ENCODE results near the gene CADPS.

Gene CADPS

DNA sequence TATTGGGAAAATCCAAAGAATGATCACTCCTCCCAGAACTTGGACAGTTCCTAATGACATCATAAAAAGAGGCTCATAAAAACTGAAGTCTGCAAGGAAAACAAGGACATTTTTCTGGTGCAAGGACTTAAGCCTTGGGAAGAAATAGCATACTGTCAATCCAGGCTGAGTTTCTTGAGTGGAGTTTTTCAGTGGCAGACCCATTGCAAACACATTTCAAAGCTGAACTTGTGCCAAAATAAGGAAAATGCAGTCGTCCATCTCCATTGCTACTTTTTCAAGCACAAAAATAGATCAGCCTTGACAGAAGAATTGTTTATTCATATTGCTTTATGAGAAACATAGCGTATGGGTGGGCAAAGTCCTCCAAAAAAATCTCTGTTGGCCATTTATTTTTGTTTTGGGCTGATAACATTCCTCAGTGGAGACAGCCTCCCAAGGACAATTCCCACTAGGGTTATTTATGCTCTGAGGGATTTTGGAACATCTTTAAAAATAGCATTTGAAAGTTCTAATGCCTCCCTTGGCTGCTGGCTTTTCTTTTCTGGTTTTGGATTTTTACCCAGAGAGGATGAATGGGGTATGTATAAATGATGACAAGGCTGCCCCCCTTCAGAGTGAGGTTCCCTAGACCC, 220.0 kb downstream of the CADPS start:
- DNase-seq (ENCODE audit: insufficient read length, low spot score) (no peak), FAIRE-seq (no peak)

DNA sequence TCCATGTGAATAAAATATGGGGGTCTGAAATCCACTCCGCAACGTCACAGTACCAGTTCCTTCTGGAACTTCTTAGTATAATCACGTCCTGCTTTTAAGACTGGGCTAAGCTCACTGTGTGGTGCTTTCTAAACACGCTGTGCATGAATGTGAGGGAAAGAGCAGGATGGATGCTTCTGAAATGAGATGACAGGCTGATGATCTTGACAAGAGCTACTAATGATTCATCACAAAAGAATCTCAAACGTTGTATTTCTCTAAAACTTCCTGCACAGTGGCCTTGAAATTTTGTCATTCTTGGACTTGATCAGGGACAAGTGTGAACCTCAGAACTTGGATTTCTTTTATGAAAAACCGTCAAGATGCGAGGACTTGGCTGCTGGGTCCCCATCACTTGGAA, 221.4 kb downstream of the CADPS start:
- FAIRE-seq (no peak), DNase-seq (ENCODE audit: insufficient read length, low spot score) (no peak)

DNA sequence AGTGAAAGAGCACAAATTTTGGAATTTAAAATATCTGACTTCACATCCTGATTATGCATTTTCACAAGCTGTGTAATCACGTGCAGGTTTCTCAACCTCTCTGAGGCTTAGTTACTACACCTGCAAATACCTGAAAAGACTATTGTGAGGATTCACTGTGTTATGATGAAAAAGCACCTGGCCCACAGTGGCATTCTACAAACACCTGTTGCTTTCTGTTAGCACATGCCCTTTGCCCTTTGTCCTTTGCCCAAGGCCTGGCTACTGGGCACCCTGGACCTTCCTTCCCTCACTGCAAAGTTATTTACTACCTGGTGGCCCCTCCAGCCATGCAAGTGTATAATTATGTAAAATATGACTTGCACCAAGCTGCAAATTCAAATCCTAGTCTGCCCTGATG, 227.5 kb downstream of the CADPS start:
- FAIRE-seq (no peak), DNase-seq (ENCODE audit: insufficient read length, low spot score) (no peak)

DNA sequence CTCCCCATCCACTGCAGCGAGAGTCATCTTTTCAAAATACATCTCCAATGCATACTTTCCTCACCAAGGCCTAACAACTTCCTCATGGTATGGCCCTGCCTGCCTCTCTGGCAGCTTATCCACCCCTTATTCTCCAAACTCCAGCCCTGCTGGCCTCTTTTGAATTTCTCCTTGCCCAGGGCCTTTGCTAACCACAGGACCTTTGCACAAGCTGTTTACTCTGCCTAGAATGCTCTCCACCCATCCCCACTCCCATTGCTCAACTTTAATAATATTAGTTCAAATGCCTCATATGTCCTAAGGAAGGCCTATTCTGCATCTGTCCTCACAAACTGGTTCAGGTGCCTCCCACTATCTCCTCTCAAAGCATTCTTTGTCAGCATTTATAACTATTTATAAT, 230.7 kb downstream of the CADPS start:
- FAIRE-seq, result no peak
- DNase-seq (ENCODE audit: insufficient read length, low spot score), result no peak

DNA sequence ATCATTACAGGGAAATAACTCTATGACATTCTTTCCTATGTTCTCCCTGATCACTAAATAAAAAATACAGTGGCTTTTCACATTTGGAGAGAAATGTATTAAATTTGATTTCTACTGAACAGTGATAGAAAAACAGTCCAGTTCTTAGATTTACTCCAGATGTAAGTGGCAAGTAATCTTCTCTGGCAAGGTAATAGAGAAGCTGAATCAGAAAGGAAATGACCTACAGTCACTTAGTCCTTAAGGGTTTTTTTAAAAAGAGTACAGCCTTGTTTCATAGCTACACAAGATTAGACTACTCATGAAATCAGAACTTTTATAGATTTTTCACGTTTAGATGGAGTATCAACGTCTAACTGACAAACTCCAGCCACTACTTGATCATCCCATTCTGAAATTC, 236.9 kb downstream of the CADPS start:
- no peak for FAIRE-seq
- no peak for DNase-seq (ENCODE audit: insufficient read length, low spot score)

DNA sequence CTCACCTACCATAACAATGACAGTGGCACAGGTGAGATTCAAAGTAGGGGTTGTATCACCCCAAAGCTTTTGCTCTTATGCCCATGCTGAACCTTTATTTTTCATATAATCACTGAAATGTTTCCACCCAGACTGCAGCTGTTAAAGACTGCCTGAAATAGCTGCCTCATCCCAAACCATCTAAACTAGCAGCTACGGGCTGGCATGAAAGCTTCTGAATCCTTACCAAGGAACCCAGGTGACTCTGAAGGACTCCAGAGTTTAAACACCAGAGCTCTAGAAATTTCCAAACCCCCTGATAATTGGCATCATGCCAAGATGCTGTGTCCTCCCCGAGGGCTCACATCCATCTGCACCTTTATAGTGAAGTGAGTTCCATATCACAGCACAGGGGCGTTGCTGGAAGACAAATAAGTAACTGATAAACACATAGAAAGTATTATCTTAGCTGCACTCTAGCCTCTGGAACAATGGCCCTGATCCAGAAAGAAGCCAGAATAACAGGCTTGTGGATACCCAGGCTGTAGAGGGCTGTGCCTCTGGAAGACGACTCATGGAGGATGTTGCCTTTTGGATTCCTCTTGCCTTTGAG, 238.9 kb downstream of the CADPS start:
- FAIRE-seq (no peak), DNase-seq (ENCODE audit: insufficient read length, low spot score) (no peak)

DNA sequence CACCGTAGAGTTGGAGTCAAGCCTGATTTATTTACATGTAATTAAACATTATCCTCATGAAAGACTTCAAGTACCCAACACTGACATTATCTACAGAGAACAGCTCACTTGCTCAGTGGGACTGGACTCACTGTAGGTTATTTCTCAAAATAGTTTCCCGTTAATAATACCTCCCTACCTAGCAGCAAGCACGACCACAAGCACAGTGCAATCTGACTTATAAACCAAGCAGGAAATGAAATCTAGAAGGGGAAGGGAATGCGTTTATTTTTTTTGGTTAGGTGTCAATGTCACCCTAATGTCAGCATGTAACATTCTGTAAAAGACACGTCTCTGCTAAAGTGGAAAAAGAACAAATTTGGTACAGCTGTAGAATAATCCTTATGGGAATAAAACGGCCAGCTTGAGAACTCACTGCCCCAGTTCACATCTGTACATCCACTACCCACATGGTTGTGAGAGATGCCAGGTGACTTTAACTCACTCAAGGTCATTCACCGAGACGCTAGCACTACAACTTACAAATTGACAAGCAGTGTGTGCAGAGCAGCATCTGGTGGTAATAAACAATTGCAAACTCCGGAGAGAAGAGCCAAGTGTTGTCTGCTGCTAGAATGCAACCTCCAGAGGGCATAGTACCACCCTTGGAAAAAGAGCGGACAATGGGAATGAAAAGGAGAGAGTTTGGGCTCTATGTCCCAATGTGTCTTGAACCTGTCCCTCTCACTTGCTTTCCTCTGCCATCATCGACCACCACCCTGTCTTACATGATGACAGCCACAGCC, 242.5 kb downstream of the CADPS start:
- no peak for FAIRE-seq
- DNase-seq (ENCODE audit: insufficient read length, low spot score), result no peak

DNA sequence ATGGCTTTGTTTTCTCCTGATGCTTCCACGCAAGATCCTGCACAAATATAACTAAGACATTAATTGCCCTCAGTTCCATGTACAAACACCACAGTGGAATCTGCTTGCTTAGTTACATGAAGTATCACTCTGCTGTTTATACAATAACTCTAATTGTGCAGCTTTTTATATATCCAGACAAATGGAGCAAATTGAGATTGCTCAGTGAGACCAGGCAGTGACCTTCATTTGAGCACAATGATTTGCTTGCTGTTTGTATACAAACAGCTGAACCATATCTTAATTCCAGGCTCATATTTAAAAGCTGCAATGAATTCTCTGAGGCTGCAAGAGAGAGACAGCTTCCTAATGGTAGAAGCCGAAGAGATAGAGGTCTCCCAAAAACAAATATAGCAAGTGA, 243.7 kb downstream of the CADPS start:
- no peak for DNase-seq (ENCODE audit: insufficient read length, low spot score)
- no peak for FAIRE-seq

DNA sequence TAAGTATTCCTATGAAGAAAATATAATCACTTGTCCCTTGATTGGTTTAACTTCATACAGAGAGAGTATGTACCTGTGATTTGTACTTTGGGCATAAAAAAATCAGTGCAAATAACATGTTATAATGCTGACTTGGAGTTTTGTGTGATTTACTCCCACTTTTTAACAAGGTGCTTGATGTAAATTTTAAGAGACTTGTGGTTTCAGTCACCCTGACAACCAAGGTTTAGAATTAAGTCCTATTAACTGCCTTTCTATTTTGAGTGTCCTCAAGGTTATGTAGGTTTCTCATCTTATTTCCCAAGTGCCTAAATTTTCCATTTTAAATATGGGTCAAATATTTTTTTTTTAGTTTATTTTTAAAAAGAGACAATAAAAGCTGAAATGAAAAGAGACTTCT, 244.6 kb downstream of the CADPS start:
- no peak for FAIRE-seq
- DNase-seq (ENCODE audit: insufficient read length, low spot score), result no peak

DNA sequence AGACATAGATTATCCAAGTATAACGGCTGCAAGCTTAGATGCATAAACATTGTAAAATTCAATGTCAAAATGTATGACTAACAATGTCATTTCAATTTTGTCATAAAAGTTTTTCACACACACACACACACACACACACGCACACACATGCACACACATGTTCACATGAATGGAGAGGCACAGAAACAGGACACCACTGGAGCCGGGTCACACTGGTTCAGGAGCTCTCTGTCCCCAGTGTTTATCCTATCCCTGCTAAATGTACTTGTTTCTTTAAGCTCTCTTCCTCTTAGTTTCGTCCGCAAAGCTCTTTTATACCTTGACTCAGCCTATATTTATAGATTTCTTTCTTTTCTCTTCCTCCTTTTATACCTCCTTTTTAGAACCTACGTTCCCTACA, 249.9 kb downstream of the CADPS start:
- DNase-seq (ENCODE audit: insufficient read length, low spot score) (no peak), FAIRE-seq (no peak)

DNA sequence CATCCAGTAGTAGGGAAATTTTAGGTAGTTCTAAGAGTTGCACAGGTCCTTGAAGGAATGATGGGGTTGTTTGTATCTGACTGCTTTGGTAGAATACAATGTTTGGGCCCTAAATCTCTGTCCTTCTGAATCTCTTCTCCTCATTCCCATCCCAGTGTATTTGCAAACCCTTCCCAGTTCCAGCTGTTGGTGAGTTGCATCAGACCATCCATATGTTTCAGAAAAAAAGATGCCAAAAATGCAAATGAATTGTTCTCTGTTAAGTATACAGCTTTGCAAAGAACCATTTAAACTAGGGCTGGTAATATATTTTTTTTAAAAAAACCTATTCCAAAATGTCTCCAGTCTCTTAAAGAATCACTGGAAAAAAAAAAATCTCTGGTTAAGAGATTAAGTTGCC, 251.0 kb downstream of the CADPS start:
- no peak for FAIRE-seq

DNA sequence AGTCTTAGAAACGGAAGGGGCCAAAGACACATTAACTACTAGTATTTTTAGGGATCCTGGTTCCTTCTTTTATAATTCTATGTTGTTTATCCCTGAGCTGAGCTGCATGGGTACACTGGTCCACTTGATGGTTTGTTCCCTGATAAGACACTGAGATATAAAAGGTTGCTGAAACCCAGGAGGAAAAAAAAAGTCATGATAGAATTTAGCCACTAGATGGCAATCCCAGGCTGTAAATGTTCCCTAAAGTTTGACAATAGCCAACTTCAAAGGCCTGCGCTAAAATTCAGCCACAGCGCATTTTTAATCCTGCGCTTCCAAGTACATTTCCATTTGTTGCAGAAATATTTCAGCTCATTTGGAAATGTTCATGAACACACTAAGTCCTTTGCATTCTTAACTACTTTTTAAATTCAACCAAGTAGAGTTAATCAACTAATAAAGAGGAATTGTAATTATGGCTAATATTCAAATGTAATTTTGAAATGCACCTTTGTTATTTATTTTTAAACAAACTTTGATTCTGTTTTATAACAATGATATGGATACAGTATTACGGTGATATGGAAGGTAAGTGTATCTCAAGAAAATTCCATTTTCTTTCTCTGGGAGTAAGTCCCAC, 252.6 kb downstream of the CADPS start:
- DNase-seq (ENCODE audit: insufficient read length, low spot score) (peak; percentile 15), FAIRE-seq (no peak)

More for the DNA sequence above, 251.0 kb downstream of the CADPS start:
- no peak for DNase-seq (ENCODE audit: insufficient read length, low spot score)

DNA sequence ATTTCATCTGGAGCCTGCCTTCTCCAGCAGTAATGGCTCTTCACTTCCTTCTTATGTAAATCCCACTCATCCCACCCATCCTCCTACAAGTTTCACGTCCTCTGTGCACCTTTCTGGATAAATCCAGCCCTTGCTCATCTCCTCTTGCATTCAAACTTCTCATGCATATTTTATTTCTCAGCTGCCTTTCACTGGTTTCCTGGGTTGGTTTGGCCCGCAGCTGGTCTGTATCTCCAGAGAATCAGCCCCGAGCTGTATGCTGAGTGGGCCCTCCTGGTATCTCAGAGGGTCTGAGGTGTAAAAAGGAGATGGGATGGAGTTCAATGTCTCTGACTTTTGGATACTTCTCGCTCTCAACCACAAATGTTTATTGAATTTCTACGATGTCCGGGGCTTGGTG, 253.3 kb downstream of the CADPS start:
- FAIRE-seq (no peak), DNase-seq (ENCODE audit: insufficient read length, low spot score) (no peak)

DNA sequence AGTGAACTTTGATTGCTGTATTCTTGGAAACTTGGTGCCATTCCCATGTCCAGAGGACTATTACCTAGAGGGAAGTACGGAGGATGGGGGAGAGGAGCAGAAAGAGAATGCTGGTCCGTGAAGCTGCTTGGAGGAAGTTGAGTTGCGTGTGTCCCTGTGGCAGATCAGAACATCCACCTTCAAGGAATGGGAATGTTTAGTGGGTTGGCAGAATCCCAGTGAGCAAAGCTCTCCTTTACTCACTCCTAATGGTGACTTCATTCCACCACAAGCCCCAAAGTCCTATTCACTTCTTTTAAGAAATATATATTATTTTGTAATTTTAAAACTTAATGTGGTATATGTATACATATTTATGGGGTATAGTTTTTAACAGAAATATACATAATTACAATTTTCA, 254.0 kb downstream of the CADPS start:
- no peak for DNase-seq (ENCODE audit: insufficient read length, low spot score)
- FAIRE-seq, result no peak

DNA sequence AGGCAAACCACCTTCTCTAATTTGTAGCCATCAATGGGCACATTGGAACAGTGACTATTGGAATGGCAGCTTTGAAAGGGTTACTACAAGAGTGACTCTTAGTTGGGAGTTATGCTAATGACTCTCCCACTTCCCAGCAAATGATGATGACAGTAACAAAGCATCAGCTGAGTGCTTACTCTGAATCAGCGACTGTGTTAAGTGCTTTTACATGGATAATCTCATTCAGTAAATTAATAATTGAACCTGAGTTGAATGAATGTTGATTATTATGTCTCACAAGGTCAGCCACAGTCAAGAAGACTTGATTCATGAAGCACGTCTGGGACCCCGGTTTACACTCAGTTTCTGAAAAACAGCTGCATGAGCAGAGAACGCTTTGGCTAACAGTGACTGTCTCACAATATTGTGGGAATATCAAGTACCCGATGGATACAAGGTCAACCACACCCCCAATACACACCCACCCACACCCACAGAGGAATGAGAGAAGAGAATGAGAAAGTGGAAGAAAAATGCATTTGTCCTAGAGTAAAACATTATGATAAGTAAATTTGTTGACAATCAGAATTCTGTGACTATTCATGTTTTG, 259.9 kb downstream of the CADPS start:
- no peak for DNase-seq (ENCODE audit: insufficient read length, low spot score)
- FAIRE-seq, result no peak

DNA sequence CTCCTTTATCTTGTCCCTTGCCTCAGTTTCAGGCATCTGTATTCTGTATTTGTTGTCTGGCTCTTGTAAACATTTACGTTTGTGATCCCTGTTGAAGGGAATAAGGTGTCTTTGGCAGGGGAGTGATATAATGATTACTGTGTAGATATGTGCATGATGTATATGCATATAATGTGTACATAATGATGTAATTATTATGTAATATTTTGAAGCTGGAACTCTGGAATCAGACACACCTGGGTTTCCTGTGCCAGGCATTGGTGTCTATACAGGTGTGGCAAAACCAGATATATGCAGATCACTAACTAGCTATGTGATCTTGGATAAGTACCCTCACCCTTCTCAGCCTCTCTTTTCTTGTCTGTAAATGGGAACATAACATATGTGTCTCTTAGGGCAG, 260.7 kb downstream of the CADPS start:
- DNase-seq (ENCODE audit: insufficient read length, low spot score) (no peak), FAIRE-seq (no peak)

DNA sequence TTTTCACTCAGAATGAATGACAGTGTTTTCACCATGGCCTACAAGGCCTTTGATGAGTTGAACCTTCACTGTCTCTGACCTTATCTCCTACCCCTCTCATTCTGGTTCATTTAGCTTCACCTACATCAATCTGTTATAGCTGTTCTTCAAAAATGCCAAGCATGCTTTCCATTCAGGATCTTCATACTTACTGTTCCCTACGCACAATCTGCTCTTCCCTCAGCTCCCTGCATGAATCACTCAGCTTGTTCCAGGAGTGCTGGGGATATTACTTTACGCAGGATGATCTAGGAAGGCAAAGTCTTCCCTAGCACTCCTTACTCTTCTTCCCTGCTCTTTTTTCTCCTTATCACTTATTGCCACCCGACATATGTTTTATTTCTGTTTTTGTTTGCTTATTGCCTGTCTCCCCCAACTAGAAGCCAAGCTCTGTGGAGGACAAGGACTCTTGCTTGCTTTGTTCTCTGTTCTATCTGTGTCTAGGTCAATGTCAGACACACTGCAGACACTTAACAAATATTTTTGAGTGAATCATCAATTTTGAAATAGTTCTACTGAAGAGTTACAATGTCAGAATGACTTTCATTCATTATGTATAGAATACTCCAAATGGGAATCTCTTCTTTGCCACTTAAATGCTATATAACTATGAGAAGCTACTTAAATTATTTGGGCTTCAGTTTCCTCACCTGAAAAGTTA, 263.5 kb downstream of the CADPS start:
- FAIRE-seq, result no peak
- no peak for DNase-seq (ENCODE audit: insufficient read length, low spot score)

DNA sequence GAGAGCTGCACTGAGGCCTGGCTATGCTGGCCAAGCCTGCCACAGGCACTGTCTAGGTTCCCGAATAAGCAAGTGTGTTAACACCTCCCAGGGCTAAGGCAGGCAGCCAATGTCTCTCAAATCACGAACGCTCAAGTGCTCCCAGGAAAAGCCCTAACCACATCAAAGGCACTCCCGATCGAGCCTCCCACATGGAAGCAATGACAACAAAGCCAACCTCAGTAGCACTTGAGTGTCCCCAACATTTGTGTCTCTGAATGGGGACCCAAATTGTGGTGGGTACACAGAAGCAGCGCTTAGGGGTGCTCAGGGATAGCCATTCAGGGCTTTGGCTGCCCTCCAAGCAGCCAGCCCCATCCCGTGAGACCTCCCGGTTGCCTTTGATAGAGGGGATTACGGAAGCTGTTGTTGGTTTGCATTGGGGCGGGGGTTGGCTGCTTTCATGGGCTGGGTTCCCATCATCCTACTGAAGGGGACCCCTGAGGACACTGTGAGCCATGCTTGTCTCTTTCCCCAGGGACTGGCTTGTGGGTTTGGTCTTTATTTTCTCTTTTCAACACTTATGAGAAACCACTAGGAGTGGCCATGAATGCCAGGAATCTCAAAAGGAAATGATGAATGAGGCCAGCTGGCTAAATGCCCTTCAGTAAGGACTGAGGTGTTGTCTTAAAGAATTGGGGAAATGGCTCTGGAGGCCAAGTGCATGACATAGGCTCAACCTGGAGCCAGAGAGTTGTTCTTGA, 267.8 kb downstream of the CADPS start:
- FAIRE-seq (no peak), DNase-seq (ENCODE audit: insufficient read length, low spot score) (peak; percentile 24)

DNA sequence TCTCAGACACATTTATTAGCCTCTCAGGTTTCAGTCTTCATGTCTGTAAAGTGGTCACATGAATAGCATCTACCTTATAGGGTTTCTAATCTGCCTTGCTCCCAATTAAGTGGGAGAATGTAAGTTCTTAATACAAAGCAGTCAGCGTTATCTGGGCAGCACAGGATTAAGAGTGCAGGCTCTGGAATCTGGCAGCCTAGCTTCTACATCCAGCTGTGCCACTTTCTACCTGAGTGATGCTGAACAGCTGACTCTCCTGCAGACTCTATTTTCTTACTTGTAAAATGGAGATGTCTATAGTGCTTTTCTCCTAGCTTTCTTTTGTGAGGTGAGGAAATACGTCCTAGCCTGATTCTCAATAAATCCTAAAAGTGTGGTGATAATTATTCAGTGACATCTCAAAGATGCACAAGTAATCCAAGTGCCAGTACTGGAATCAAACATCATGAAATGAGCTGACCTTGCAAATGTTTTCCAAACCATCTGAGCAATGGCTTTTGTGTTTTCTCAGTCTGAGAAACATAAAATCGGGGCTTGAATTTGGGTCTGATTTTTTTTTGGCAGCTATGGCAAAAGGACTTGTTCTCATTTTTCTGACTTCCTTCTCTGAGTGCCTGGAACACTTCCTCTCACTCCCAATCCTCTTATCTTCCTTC, 269.7 kb downstream of the CADPS start:
- DNase-seq (ENCODE audit: insufficient read length, low spot score), result no peak
- FAIRE-seq, result no peak
